Measurements from ENCODE around the gene KIF26B.

KIF26B gene

DNA sequence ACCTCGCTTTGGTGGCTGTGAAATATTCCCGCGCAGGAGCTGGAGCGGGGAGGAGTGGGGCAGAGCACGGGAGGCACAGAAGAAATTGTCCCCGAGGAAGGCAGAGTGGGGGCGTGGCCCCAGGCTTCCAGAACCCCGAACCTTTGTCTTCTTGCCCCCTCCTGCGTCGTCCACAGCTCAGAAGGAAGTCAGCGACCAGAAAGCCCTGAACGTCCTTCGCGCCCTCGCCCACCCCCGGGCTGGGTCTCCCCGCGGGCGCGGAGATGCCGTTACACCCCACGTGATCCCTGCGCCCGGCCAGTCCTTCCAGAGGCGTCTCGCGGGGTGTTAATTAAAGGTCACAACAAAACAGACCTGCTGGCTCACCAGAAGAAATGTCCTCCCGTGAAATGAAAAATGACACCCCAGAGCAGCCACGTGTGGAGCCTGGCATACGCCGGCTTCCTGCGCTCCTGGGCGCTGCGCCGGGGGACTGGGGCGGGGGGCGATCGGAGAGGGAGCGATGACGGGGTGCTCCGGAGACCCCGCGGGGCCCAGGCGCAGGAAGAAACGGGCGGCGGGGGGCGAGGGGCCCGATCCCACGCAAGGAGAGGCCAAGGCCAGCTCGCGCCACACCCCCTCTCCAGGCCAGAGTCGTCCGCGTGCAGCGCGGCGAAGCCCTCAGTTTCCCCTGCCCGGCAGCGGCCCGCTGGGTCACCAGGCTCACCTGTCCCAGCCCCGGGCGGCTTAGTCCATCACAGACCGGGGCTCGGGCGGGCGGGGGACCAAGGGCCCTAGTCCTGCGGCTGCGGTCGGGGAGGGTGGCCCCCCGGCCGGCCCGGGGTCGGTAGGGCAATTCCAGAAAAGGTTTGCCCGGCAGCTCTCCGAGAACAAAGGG is 995 bp upstream of the KIF26B start:
- H3K9me3 ChIP-seq (ENCODE audit: insufficient read depth, low read length, severe bottlenecking), result no peaks in the 10 kb centered on the region
- H3K79me2 ChIP-seq (ENCODE audit: insufficient read depth, low read length), result no peaks in the 10 kb centered on the region
- H2AFZ ChIP-seq (ENCODE audit: low read depth, low read length), result peak overlapping the region; percentile 66
- H3K4me3 ChIP-seq (ENCODE audit: low read depth in 1 of 2, low read length in 2 of 2), result peak overlapping the region in 1 of 2 experiments; percentile 51; a peak in 2 of 4 replicates
- peaks cover 41% of the 10 kb centered on the region for H3K27me3 ChIP-seq (ENCODE audit: insufficient read depth, low read length, poor library complexity)
- H3K27ac ChIP-seq (ENCODE audit: low read length), result no peak overlapping the region
- peak overlapping the region; percentile 66 for H3K4me2 ChIP-seq (ENCODE audit: insufficient read depth, low read length)
- peaks cover 33% of the 10 kb centered on the region for H3K4me1 ChIP-seq (ENCODE audit: insufficient read depth, low read length)
- no peak for DNase-seq
- H4K20me1 ChIP-seq (ENCODE audit: insufficient read depth, low read length), result 0 out of 2 replicates have a peak, but pooled peaks cover 3% of the 10 kb centered on the region
- peak overlapping the region; percentile 45; the same call in 1 of the 2 replicates for H3K9ac ChIP-seq (ENCODE audit: low read depth, low read length)
- no peaks in the 10 kb centered on the region for H3K36me3 ChIP-seq (ENCODE audit: insufficient read depth, low read length)
- TF ChIP-seq, protein P1, sequence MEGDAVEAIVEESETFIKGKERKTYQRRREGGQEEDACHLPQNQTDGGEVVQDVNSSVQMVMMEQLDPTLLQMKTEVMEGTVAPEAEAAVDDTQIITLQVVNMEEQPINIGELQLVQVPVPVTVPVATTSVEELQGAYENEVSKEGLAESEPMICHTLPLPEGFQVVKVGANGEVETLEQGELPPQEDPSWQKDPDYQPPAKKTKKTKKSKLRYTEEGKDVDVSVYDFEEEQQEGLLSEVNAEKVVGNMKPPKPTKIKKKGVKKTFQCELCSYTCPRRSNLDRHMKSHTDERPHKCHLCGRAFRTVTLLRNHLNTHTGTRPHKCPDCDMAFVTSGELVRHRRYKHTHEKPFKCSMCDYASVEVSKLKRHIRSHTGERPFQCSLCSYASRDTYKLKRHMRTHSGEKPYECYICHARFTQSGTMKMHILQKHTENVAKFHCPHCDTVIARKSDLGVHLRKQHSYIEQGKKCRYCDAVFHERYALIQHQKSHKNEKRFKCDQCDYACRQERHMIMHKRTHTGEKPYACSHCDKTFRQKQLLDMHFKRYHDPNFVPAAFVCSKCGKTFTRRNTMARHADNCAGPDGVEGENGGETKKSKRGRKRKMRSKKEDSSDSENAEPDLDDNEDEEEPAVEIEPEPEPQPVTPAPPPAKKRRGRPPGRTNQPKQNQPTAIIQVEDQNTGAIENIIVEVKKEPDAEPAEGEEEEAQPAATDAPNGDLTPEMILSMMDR (IDR thresholded peaks at IDR 0.05; ENCODE audit: borderline replicate concordance, extremely low read depth, low read length, poor library complexity, severe bottlenecking), result no peak
- TF ChIP-seq EZH2 (IDR thresholded peaks at IDR 0.05; ENCODE audit: borderline replicate concordance, low read depth, low read length, severe bottlenecking), result no peak
- no peak for ATAC-seq (ENCODE audit: insufficient read depth, low read depth)

DNA sequence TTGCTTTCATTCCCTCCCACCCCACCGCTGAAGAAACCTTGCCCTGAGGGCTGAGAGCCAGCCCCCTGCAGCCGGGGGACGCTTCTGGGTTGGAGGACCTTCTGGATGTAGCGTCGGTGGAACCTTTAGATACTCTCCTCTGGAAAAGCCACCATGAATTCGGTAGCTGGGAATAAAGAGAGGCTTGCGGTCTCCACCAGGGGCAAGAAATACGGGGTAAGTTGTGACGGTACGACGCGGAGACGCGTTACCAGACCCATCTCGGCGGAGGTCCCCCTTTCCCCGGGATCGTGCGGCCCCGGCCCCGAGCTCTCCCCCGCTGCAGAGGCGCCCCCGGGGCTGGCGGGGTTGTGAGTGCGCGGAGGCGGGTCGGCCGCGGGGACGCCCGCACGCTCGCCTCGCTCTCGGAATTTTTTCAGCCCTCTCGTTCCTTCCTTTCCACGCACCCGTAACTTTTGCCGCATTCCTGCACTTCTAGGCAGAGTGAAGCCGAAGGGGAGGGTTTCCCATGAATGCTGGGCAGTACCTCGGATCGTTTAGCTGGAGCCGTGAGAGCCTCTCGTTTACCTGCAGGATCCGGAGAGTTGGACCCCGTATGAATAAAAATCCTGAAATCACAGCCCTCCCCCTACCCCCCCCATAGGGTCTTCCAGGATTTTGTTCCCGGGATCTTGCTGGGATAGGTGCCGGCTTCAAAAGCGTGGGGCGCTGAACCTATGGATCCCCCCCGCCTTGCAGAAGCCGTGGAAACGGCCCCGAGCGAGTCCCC is 671 bp downstream of the KIF26B start:
- no peak for ATAC-seq (ENCODE audit: insufficient read depth, low read depth)
- Histone ChIP-seq H3K4me3 (ENCODE audit: low read depth in 1 of 2, low read length in 2 of 2) (no peak overlapping the region), H3K27me3 (ENCODE audit: insufficient read depth, low read length, poor library complexity) (peaks cover 37% of the 10 kb centered on the region), H4K20me1 (ENCODE audit: insufficient read depth, low read length) (0 out of 2 replicates have a peak, but pooled peaks cover 3% of the 10 kb centered on the region), H3K36me3 (ENCODE audit: insufficient read depth, low read length) (no peaks in the 10 kb centered on the region), H3K79me2 (ENCODE audit: insufficient read depth, low read length) (no peaks in the 10 kb centered on the region), H3K4me2 (ENCODE audit: insufficient read depth, low read length) (peak overlapping the region; percentile 66), H2AFZ (ENCODE audit: low read depth, low read length) (peak overlapping the region; percentile 66; the same call in 1 of the 2 replicates), H3K4me1 (ENCODE audit: insufficient read depth, low read length) (peaks cover 33% of the 10 kb centered on the region), H3K9ac (ENCODE audit: low read depth, low read length) (no peak overlapping the region), H3K27ac (ENCODE audit: low read length) (no peak overlapping the region), H3K9me3 (ENCODE audit: insufficient read depth, low read length, severe bottlenecking) (no peaks in the 10 kb centered on the region)
- no peak for DNase-seq
- TF ChIP-seq, protein P1 (IDR thresholded peaks at IDR 0.05; ENCODE audit: borderline replicate concordance, extremely low read depth, low read length, poor library complexity, severe bottlenecking), result no peak
- no peak for TF ChIP-seq EZH2 (IDR thresholded peaks at IDR 0.05; ENCODE audit: borderline replicate concordance, low read depth, low read length, severe bottlenecking)

DNA sequence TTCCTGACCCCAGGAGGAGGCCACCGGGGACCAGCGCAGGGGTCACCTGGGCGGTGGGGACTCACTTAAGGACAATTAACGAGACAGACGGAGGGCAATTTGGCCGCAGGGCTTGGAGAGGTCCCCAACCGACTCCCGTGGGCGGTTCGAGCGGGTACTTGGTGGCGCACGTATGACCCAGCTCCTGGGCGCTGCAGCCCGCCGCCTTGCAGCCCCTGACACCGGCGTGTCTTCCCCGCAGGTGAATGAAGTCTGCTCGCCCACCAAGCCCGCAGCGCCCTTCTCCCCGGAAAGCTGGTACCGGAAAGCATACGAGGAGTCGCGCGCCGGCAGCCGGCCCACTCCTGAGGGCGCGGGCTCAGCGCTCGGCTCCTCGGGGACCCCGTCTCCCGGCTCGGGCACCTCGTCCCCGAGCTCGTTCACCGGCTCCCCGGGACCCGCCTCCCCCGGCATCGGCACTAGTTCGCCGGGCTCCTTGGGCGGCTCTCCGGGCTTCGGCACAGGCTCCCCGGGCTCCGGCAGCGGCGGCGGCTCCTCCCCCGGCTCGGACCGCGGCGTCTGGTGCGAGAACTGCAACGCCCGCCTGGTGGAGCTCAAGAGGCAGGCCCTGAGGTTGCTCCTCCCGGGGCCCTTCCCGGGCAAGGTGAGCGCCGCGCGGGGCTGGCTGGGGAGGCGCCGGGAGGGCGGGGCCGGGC is 1.4 kb downstream of the KIF26B start:
- no peak overlapping the region for H2AFZ ChIP-seq (ENCODE audit: low read depth, low read length)

More for the DNA sequence above, 1.4 kb downstream of the KIF26B start:
- DNase-seq, result peak; percentile 81
- Histone ChIP-seq H3K36me3 (ENCODE audit: insufficient read depth, low read length) (no peaks in the 10 kb centered on the region), H3K9ac (ENCODE audit: low read depth, low read length) (no peak overlapping the region), H3K27me3 (ENCODE audit: insufficient read depth, low read length, poor library complexity) (peaks cover 33% of the 10 kb centered on the region), H3K4me2 (ENCODE audit: insufficient read depth, low read length) (peak overlapping the region; percentile 59), H3K9me3 (ENCODE audit: insufficient read depth, low read length, severe bottlenecking) (no peaks in the 10 kb centered on the region), H3K4me1 (ENCODE audit: insufficient read depth, low read length) (peaks cover 33% of the 10 kb centered on the region), H4K20me1 (ENCODE audit: insufficient read depth, low read length) (no peaks in the 10 kb centered on the region), H3K79me2 (ENCODE audit: insufficient read depth, low read length) (no peaks in the 10 kb centered on the region), H3K4me3 (ENCODE audit: low read depth in 1 of 2, low read length in 2 of 2) (peak overlapping the region in 1 of 2 experiments; percentile 40; a peak in 1 of 4 replicates), H3K27ac (ENCODE audit: low read length) (no peak overlapping the region)
- ATAC-seq (ENCODE audit: insufficient read depth, low read depth), result peak; percentile 89
- TF ChIP-seq EZH2 (IDR thresholded peaks at IDR 0.05; ENCODE audit: borderline replicate concordance, low read depth, low read length, severe bottlenecking), result no peak
- TF ChIP-seq, protein P1 (IDR thresholded peaks at IDR 0.05; ENCODE audit: borderline replicate concordance, extremely low read depth, low read length, poor library complexity, severe bottlenecking), result peak; percentile 64

Measured in DND-41 (cell line).